OCI-LY1 (cell line): ENCODE measurements around the gene CCDC12.

Experiments
- EZH2 ChIP-seq: fragments of 200-600 bp; sonication (generic), shearing (Covaris generic); IDR thresholded peaks from 2 replicates; pipeline ENCODE4 v1.8.0; 2017; ENCODE audit warnings: borderline replicate concordance, mixed run types, mild to moderate bottlenecking, antibody characterized with exemption, low read length, moderate library complexity, mixed read lengths
- TF ChIP-seq, protein P1 (sequence below): fragments of 200-600 bp; sonication (generic), shearing (Covaris generic); IDR thresholded peaks from 2 replicates; pipeline ENCODE4 v1.5.1; 2017; ENCODE audit warnings: mild to moderate bottlenecking, antibody characterized with exemption, low read length, moderate library complexity, mixed read lengths

DNA sequence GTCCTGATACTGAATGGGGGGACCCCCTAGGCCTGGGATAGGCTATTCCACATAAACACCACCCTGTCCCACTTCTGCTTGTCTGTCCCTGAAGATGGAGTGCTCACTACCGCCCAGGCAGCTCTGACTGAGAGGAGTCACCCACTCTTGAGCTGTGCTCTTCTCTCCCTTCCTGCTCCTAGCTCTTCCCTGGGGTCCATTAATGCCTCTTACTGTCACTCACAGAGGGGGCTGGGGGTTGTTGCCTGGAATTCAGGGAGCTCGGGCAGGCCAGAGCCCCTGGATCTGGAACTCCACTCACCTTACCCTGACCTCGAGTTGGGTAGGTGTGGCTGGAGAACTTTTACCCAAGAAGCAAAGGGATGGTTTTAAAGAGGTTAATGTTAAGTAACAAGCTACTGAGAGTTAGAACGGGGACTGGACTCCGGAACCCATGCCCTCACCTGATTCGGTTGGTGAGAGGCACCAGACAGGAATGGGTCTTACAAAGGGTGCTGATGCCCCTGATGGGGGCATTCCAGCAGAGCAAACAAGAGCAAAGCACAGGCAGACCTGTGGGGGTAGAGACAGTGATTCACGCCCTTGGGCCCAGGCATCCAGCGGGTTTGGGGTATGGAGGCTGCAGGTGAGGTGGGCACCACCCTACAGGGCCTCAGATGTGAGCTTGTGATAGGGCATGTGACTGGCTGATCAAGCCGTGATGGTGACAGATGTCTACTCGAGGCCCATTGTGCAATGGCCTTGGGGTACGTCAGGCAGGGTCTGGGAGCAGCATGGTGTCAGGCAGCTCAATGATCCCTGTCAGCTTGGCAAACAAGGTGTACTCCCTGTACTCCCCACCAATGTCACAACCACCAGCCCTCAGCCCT is 8.3 kb upstream of the CCDC12 start:
- TF ChIP-seq, protein P1, sequence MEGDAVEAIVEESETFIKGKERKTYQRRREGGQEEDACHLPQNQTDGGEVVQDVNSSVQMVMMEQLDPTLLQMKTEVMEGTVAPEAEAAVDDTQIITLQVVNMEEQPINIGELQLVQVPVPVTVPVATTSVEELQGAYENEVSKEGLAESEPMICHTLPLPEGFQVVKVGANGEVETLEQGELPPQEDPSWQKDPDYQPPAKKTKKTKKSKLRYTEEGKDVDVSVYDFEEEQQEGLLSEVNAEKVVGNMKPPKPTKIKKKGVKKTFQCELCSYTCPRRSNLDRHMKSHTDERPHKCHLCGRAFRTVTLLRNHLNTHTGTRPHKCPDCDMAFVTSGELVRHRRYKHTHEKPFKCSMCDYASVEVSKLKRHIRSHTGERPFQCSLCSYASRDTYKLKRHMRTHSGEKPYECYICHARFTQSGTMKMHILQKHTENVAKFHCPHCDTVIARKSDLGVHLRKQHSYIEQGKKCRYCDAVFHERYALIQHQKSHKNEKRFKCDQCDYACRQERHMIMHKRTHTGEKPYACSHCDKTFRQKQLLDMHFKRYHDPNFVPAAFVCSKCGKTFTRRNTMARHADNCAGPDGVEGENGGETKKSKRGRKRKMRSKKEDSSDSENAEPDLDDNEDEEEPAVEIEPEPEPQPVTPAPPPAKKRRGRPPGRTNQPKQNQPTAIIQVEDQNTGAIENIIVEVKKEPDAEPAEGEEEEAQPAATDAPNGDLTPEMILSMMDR: no peak
- TF ChIP-seq EZH2: no peak
